T-helper 17 cell (primary cell): ENCODE results near the gene DMBT1. TPM values are rescaled to one million over a fixed set of nuclear protein-coding genes. Genes with fewer than 3 reads are reported as not detected.
"Not testable (repeated sequence)": the region's sequence is repeated elsewhere in the genome, so short reads cannot be mapped to it uniquely, and the experiment has no call there.

ENCODE experiments used
- ATAC-seq: fragments of 150-1000 bp; cut with Tn5 transposase; 2 replicates; pipeline ENCODE4 v1.10.0; 2021; ENCODE audit warnings: mild to moderate bottlenecking, moderate library complexity
- DNase-seq, 3 donors: peaks; one replicate each; pipeline versions ENCODE4 v3.0.0 to v3.0.0-alpha.2; 2020 to 2021
- H3K9me3 ChIP-seq: one replicate; pipeline ENCODE4 v1.7.0; 2013; ENCODE audit warnings: low read length, mild to moderate bottlenecking; ENCODE audit not compliant: control insufficient read depth, poor library complexity, severe bottlenecking
- H3K27ac Mint-ChIP-seq: one replicate; pipeline ENCODE4 v1.8.0; 2022; ENCODE audit warnings: mild to moderate bottlenecking, moderate library complexity, mixed read lengths
- H3K27me3 Mint-ChIP-seq: one replicate; pipeline ENCODE4 v1.8.0; 2022; ENCODE audit warnings: mixed read lengths
- H3K36me3 Mint-ChIP-seq: one replicate; pipeline ENCODE4 v1.8.0; 2022; ENCODE audit warnings: low read depth, mixed read lengths
- H3K4me1 Mint-ChIP-seq: one replicate; pipeline ENCODE4 v1.8.0; 2022; ENCODE audit warnings: mild to moderate bottlenecking, mixed read lengths
- H3K4me3 Mint-ChIP-seq: one replicate; pipeline ENCODE4 v1.8.0; 2022; ENCODE audit warnings: mild to moderate bottlenecking, moderate library complexity, mixed read lengths
- total RNA-seq, 4 donors: library from RNA in 2 of 4; stranded (reverse) in 2 of 4; gene quantifications; one replicate each; pipeline ENCODE4 v1.2.3 and lab custom pipeline; 2022 to 2026

DMBT1 gene
- total RNA-seq, 2 donors from 2014 or later, result not detected

GRCh38 chr10:122570920-122571319, 10.4 kb downstream of the DMBT1 start:
- no peak for DNase-seq
- Mint-ChIP-seq H3K4me1 (peaks cover 5% of the 10 kb centered on the region), H3K27me3 (peaks cover 57% of the 10 kb centered on the region), H3K27ac (no peak overlapping the region), H3K36me3 (no peaks in the 10 kb centered on the region), H3K4me3 (no peak overlapping the region)
- no peaks in the 10 kb centered on the region for H3K9me3 ChIP-seq
- no peak for ATAC-seq

- Mint-ChIP-seq H3K27ac (no peak overlapping the region), H3K27me3 (peaks cover 57% of the 10 kb centered on the region), H3K4me1 (peaks cover 3% of the 10 kb centered on the region), H3K36me3 (no peaks in the 10 kb centered on the region), H3K4me3 (no peak overlapping the region)
- ATAC-seq (no peak), DNase-seq (no peak)
- H3K9me3 ChIP-seq, result no peaks in the 10 kb centered on the region
Observed at GRCh38 chr10:122571892-122572291, 11.3 kb downstream of the DMBT1 start.

- DNase-seq (no peak), ATAC-seq (no peak)
- H3K9me3 ChIP-seq, result no peaks in the 10 kb centered on the region
- Mint-ChIP-seq H3K36me3 (peaks cover 2% of the 10 kb centered on the region), H3K4me3 (no peak overlapping the region), H3K27me3 (peaks cover 41% of the 10 kb centered on the region), H3K4me1 (no peaks in the 10 kb centered on the region), H3K27ac (no peak overlapping the region)
Observed at GRCh38 chr10:122575776-122576175, 15.2 kb downstream of the DMBT1 start.

- ATAC-seq, result no peak
- peaks cover 2% of the 10 kb centered on the region for H3K36me3 Mint-ChIP-seq
- no peak overlapping the region for H3K27ac Mint-ChIP-seq
- no peak overlapping the region for H3K4me3 Mint-ChIP-seq
- peaks cover 36% of the 10 kb centered on the region for H3K27me3 Mint-ChIP-seq
- no peaks in the 10 kb centered on the region for H3K4me1 Mint-ChIP-seq
- H3K9me3 ChIP-seq, result no peaks in the 10 kb centered on the region
- DNase-seq, result no peak
Observed at GRCh38 chr10:122576291-122576690, 15.7 kb downstream of the DMBT1 start.

- H3K27me3 Mint-ChIP-seq, result peaks cover 27% of the 10 kb centered on the region
- ATAC-seq (no peak), DNase-seq (no peak)
- H3K9me3 ChIP-seq, result no peaks in the 10 kb centered on the region
- no peaks in the 10 kb centered on the region for H3K4me1 Mint-ChIP-seq
- H3K4me3 Mint-ChIP-seq, result no peak overlapping the region
- H3K36me3 Mint-ChIP-seq, result peaks cover 2% of the 10 kb centered on the region
- H3K27ac Mint-ChIP-seq, result no peak overlapping the region
Observed at GRCh38 chr10:122577311-122577885, 16.8 kb downstream of the DMBT1 start.

- not testable (repeated sequence) for H3K36me3 Mint-ChIP-seq, DNase-seq, H3K27ac Mint-ChIP-seq, ATAC-seq, H3K4me1 Mint-ChIP-seq, H3K9me3 ChIP-seq, H3K4me3 Mint-ChIP-seq
- H3K27me3 Mint-ChIP-seq, result peaks cover 17% of the 10 kb centered on the region
Observed at GRCh38 chr10:122586070-122586469, 25.5 kb downstream of the DMBT1 start.

- Mint-ChIP-seq H3K4me1 (peaks cover 2% of the 10 kb centered on the region), H3K27me3 (peaks cover 24% of the 10 kb centered on the region), H3K27ac (no peak overlapping the region), H3K4me3 (no peak overlapping the region), H3K36me3 (no peaks in the 10 kb centered on the region)
- no peaks in the 10 kb centered on the region for H3K9me3 ChIP-seq
- DNase-seq (no peak), ATAC-seq (no peak)
Observed at GRCh38 chr10:122587098-122587760, 26.7 kb downstream of the DMBT1 start.

GRCh38 chr10:122588381-122588780, 27.8 kb downstream of the DMBT1 start:
- ATAC-seq, result no peak
- DNase-seq, result no peak
- Mint-ChIP-seq H3K4me1 (peaks cover 2% of the 10 kb centered on the region), H3K36me3 (peaks cover under 1% of the 10 kb centered on the region), H3K27ac (no peak overlapping the region), H3K27me3 (peaks cover 26% of the 10 kb centered on the region), H3K4me3 (no peak overlapping the region)
- no peaks in the 10 kb centered on the region for H3K9me3 ChIP-seq

- H3K27me3 Mint-ChIP-seq, result peaks cover 30% of the 10 kb centered on the region
- DNase-seq, result no peak
- H3K4me3 Mint-ChIP-seq, result no peak overlapping the region
- no peak overlapping the region for H3K27ac Mint-ChIP-seq
- H3K36me3 Mint-ChIP-seq, result peaks cover 2% of the 10 kb centered on the region
- peaks cover 2% of the 10 kb centered on the region for H3K4me1 Mint-ChIP-seq
- no peak for ATAC-seq
- H3K9me3 ChIP-seq, result no peaks in the 10 kb centered on the region
Observed at GRCh38 chr10:122590153-122590552, 29.6 kb downstream of the DMBT1 start.

GRCh38 chr10:122591736-122592135, 31.2 kb downstream of the DMBT1 start:
- Mint-ChIP-seq H3K27ac (no peak overlapping the region), H3K4me3 (no peak overlapping the region), H3K4me1 (peaks cover 2% of the 10 kb centered on the region), H3K36me3 (peaks cover 2% of the 10 kb centered on the region), H3K27me3 (peaks cover 25% of the 10 kb centered on the region)
- DNase-seq (no peak), ATAC-seq (no peak)
- H3K9me3 ChIP-seq, result no peaks in the 10 kb centered on the region

GRCh38 chr10:122592161-122592560, 31.6 kb downstream of the DMBT1 start:
- no peaks in the 10 kb centered on the region for H3K9me3 ChIP-seq
- no peak for ATAC-seq
- H3K36me3 Mint-ChIP-seq, result peaks cover 2% of the 10 kb centered on the region
- no peak overlapping the region for H3K27ac Mint-ChIP-seq
- H3K4me3 Mint-ChIP-seq, result no peak overlapping the region
- peaks cover 2% of the 10 kb centered on the region for H3K4me1 Mint-ChIP-seq
- H3K27me3 Mint-ChIP-seq, result peaks cover 25% of the 10 kb centered on the region
- no peak for DNase-seq

GRCh38 chr10:122617476-122618270, 57.1 kb downstream of the DMBT1 start:
- DNase-seq (no peak), ATAC-seq (no peak)
- H3K9me3 ChIP-seq, result no peaks in the 10 kb centered on the region
- Mint-ChIP-seq H3K27ac (no peak overlapping the region), H3K4me3 (no peak overlapping the region), H3K27me3 (peaks cover 48% of the 10 kb centered on the region), H3K36me3 (no peaks in the 10 kb centered on the region), H3K4me1 (peaks cover 2% of the 10 kb centered on the region)

GRCh38 chr10:122618461-122619165, 58.1 kb downstream of the DMBT1 start:
- no peaks in the 10 kb centered on the region for H3K9me3 ChIP-seq
- ATAC-seq (no peak), DNase-seq (no peak)
- Mint-ChIP-seq H3K27ac (no peak overlapping the region), H3K27me3 (peaks cover 48% of the 10 kb centered on the region), H3K4me3 (no peak overlapping the region), H3K36me3 (no peaks in the 10 kb centered on the region), H3K4me1 (peaks cover 2% of the 10 kb centered on the region)
